OCI-LY1 (cell line): ENCODE data around the gene ZC3H18.

Experiments used
- CTCF ChIP-seq: fragments of 200-600 bp; sonication (generic), shearing (Covaris generic); IDR thresholded peaks from 2 replicates; pipeline ENCODE4 v1.5.1; 2017; ENCODE audit warnings: mild to moderate bottlenecking, antibody characterized with exemption, low read length, moderate library complexity, mixed read lengths
- EZH2 ChIP-seq: fragments of 200-600 bp; sonication (generic), shearing (Covaris generic); IDR thresholded peaks from 2 replicates; pipeline ENCODE4 v1.8.0; 2017; ENCODE audit warnings: borderline replicate concordance, mixed run types, mild to moderate bottlenecking, antibody characterized with exemption, low read length, moderate library complexity, mixed read lengths

- TF ChIP-seq CTCF, result no peak
- no peak for TF ChIP-seq EZH2
These were observed 81.2 kb downstream of the ZC3H18 start for GRCh38 chr16:88651276-88651988.
